HG03457 (cell line): ENCODE measurements around the gene BMS1.
"Not testable (repeated sequence)": the region's sequence is repeated elsewhere in the genome, so short reads cannot be mapped to it uniquely, and the experiment has no call there.

Source experiments
- ATAC-seq: cut with Tn5 transposase; IDR thresholded peaks from one replicate; pipeline ENCODE4 v1.9.1; 2021; ENCODE audit warnings: moderate number of reproducible peaks; ENCODE audit not compliant: unreplicated experiment

The BMS1 gene

DNA sequence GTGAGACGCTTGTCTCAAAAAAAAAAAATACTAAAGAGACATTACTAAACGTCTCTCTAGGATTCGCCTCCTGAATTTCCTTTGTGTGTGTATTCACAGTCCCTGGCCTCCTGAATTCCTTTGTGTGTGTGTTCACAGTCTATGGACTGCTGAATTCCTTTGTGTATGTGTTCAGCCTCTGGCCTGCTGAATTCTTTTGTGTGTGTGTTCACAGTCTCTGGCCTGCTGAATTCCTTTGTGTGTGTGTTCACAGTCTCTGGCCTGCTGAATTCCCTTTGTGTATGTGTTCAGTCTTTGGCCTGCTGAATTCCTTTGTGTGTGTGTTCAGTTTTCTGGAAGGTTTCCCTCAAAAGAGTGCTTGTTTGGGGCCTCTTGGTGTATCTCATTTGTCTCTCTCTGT, 8.2 kb downstream of the BMS1 start:
- no peak for ATAC-seq

DNA sequence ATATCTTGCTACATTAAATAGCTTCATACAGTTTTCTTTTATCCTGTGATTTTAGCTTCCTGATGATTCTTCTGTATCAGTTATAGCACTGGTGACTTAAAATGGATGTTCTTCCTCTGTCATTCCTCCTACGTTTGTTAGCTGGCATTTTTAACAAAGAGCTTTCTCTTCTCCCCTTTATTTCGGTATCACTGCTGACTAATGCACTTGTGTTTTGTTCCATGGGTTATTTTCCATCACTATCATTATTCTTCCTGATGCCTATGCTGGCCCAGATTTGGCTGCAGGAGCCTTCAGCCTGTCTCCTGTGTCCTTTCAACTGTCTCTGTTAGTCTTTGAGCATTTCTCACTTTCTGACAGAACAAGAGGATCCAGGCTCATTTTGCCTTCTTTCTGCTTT, 13.1 kb downstream of the BMS1 start:
- ATAC-seq, result no peak

DNA sequence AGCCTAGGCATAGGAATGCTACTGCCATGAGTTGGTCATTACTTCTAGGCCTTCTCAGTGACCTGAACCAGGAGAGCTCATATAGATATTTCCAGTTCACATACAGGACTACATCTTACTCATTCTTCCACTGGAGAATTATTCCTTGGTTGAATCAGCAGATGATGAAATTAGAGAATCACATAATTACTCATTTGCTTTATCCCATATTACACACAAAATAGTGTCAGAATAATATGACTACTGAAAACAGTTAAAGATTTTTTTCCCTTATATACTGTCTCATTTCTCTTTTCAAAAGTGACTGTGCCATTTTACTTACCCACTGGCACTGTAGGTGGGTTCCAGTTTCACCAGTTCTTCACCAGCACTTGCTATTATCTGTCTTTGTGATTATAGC, 18.5 kb downstream of the BMS1 start:
- ATAC-seq, result no peak

DNA sequence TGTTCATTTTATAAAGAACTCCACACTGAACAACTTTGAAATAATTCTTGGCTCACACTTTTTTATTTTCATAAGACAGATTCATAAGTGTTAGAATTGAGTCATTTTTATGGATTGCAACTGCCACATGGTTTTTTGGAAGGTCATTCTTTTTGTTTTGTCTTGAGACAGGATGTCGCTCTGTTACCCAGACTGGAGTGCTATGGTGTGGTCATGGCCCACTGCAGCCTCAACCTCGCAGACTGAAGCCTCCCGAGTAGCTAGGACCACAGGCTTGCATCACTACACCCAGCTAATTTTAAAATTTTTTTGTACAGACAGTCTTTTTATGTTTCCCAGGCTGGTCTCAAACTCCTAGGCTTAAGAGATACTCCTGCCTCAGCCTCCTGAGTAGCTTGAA, 20.3 kb downstream of the BMS1 start:
- no peak for ATAC-seq

DNA sequence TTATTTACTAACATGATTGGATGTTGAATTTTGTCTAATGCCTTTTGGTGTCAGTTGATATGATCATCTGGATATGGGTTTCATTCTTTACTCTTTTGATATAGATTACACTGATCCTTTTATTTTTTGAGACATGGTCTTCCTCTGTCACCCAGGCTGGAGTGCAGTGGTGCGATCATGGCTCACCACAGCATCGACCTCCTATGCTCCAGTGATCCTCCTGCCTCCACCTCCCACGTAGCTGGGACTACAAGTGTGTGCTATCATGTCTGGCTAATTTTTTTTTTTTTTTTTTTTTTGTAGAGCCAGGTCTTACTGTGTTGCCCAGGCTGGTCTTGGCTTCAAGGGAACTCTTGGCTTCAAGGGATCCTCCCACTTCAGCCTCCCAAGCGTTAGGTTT, 27.1 kb downstream of the BMS1 start:
- ATAC-seq, result no peak

DNA sequence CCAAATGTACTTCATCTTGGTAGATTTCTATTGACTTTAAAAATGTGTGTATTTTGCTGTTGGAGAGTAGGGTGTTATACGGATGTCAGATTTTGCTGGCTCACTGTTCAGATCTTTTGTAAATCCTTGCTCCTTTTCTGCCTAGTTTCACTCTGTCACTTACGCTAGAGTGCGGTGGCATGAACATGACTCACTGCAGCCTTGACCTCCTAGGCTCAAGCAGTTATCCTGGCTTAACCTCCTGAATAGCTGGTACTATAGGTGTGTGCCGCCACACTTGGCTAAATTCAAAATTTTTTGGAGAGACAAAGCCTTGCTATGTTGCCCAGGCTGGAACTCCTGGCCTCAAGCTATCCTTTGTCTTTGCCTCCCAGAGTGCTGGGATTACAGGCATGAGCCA, 29.4 kb downstream of the BMS1 start:
- no peak for ATAC-seq

DNA sequence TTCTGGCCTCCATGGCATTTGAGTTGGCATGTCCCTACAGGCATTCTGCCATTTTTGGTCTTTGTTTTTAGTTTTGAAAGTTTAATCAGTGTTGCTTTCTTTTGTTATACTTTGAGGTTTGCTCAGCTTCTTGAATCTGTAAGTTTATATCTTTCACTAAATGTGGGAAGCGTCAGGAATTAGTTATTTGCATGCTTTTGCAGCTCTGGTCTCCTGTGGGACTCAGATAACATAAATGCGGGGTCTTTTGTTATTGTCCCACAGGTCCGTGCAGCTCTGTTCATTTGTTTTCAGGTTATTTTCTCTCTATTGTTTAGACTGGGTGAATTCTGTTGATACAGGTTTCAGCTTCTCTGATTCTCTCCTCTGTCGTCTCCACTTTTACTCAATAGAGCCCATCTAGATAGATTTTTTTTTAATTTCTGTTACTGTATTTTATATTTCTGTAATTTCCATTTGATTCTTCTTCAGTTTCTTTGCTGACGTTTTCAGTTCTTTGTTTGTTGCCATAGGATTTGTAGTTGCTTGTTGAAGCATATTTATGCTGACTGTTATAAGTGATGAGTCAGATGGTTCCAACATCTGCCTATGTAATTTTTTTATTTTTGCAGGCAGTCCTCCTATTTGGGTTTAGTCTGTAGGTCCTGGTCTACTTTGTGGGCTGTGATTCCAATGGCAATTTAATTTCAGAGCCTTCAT, 31.5 kb downstream of the BMS1 start:
- ATAC-seq, result not testable (repeated sequence)

DNA sequence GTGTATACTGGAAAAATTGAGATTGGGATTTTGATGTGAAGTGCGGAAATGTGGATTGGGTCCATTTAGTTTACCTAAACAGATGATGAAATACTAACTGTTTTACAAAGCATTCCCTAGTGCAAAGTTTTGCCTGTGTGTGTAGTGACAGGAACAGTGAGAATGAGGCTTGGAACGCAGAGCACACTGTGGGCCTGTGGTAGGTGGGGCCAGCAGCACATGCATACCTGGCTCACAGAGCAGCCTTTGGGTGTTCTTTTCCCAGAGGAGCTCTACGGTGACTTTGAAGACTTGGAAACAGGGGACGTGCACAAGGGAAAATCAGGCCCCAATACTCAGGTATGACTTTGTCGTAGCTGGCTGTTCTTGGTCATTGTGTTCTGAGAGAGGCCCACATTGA, 33.7 kb downstream of the BMS1 start:
- ATAC-seq, result not testable (repeated sequence)

DNA sequence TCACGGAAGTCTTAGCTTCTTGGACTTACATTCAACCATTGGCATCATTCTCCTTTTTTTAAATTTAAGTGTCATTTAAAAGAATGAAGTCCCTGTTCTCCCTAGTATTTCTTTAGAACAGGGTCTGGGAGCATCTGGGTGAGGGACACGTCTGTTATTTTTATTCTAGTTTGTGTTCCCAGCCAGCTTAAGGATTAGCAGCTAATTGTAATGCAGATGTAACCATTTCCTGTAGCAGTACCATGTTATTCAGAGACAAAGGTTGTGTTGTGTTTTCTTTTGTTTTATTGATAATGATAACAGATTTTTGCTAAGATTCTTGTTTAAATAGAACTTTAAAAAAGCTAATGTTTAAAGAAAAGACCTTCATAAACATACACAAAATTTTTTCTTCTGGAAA, 34.3 kb downstream of the BMS1 start:
- no peak for ATAC-seq

DNA sequence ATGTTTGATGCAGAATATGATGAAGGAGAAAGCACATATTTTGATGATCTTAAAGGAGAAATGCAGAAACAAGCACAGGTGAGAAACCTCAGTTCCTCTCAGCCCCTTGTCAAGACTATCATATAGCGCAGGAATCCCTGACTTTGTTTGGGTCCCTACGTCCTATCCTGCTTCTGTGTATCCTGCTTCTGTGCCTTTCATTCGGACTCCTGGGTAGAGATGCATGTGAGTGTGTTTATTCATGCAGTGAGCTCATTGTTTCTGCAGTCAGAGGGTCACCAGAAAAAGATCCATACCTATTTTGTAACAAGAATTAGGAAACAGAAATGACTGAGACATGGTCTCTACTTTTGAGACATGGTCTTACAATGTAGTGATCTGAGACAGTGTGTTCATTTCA, 34.8 kb downstream of the BMS1 start:
- ATAC-seq, result not testable (repeated sequence)

DNA sequence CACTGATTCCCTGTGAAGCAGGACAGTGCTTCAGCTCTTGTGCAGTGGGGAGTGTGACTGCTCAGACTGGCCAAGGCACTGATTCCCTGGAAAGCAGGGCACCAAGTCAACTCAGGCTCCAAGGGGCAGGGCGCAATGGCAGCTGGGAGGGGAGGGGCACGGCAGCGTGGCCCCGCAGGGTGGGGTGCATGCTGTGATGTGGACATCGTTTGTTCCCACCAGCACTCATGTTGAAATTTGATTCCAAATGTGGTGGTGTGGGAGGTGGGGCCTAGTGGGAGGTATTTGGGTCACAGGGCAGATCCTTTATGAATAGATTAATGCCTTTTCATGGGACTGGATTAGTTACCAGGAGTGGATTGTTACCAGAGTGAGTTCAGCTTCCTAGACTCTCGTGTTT, 44.2 kb downstream of the BMS1 start:
- ATAC-seq, result not testable (repeated sequence)

DNA sequence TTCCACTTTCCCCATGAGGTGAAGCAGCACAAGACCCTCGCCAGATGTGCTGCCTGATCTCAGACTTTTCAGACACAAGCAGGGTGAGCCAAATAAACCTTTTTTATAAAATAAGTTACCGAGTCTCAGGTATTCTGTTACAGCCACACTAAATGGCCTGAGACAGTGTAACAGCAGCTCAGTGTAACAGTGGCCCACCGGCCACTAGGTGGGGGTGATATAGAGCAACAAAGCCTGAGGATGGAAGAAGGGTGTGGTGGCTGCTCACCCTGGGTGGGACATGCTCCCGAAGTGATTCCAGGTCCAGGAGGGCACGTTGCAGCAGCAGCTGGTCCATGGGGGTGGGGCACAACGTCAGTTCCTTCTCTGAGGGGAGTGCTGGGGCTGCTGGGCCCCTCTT, 44.6 kb downstream of the BMS1 start:
- no peak for ATAC-seq

DNA sequence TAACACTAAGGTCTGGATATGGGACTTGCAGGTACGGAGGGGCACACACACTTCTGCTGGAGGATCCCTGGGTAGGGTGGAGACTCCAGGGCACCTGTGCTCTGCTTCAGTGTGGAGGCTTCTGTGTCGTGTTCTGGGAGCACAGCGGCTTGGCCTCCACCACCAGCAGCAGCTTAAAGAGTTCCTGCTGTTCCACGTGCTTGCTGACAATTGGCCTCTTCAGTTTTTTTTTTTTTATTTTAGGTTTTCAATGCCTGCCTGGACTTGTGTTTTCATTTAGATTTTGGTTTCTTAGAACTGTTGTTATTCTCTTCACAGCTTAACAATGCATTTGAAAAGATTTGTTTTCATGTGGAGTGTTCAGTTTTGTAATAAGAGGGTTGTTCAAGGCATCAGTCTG, 45.8 kb downstream of the BMS1 start:
- ATAC-seq, result not testable (repeated sequence)

DNA sequence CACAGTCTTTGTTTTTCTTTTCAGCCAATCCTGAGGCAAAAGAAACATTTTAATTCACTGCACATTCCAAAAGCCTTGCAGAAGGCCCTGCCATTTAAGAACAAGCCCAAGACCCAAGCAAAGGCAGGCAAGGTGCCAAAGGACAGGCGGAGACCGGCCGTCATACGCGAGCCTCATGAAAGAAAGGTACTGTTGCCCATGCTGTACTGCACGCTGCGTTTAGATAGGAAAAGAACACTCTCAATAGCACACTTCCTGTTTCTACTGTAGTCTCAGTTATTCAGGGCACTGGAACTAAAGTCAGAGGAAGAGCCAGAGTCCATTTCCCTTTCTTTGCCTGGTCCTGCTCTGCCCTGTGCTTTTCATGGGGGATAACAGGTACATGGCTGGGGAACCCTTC, 47.6 kb downstream of the BMS1 start:
- ATAC-seq, result no peak

DNA sequence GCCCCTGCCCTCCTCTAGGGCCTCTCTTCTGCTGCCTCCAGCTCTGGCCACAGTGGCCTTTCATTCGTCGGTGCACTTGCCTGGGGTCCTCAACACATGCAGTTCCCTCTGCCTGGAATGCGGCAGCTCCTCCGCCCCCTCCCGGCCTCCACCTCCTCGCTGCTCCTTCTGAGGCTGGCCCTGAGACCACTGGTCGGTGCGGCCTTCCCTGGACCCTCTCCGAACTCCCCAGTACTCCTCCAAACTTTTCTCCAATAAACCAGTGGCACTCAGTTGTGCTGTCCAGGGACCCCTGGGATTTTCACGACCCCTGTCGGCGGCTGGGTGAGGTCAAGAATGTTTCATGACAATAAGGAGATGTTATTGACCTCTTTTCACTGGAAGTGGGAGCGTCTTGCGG, 53.5 kb downstream of the BMS1 start:
- ATAC-seq, result no peak

DNA sequence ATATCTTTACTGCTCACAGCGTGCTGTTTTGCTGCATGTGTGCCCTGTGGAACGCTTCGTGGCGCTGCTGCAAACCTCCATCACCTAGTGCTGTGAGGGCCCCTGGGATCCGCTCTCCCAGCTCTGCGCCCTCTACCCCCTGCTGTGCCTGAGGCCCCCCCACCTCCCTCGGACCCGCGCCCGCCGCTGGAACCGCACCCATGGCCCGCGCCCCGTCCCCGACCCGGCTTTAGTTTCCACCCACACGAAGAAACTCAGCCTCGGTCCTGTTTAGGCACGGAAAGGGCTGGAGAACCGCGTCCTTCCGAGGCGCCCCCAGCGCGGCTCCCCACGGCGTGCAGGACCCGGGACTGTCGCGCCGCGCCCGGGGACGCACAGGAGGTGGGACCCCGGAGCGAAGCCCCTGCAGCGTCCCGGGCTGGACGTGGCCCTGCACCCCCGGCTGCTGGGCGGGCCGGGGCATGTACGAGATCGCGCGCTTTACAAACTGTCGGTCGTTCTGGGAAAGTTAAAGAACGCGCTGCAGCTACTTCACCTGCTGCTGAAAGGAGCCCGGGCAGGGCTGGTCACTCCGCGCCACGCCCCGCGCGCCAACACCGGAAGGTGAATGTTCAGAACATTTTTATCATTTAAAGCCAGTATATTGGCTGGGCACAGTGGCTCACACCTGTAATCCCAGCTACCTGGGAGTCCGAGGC, 54.3 kb downstream of the BMS1 start:
- ATAC-seq, result no peak

DNA sequence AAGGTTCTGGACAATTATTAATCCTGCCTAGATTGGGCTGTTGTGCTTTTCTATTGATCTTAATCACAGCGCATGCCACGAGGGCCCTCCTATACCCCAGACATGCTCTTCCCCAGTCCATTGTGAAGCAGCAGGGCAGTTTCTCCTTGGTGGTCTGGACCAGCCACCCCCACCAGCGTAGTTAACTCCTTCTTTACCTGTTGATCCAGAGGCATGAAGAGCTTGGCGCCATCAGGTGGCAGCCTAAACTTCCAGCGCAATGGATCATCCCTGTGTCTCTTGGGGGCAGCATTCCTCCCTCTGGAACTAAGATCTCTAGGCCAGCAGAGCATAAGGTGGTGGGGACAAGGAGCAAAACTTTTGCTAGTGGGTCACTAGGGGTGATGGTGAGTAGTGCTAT, 62.2 kb downstream of the BMS1 start:
- not testable (repeated sequence) for ATAC-seq

DNA sequence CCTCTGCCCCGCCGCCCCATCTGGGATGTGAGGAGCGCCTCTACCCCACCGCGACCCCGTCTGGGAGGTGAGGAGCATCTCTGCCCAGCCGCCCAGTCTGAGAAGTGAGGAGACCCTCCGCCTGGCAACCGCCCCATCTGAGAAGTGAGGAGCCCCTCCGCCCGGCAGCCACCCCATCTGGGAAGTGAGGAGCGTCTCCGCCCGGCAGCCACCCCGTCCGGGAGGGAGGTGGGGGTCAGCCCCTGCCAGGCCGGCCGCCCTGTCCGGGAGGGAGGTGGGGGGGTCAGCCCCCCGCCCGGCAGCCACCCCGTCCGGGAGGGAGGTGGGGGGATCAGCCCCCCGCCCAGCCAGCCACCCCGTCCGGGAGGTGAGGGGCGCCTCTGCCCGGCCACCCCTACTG, 64.7 kb downstream of the BMS1 start:
- not testable (repeated sequence) for ATAC-seq

DNA sequence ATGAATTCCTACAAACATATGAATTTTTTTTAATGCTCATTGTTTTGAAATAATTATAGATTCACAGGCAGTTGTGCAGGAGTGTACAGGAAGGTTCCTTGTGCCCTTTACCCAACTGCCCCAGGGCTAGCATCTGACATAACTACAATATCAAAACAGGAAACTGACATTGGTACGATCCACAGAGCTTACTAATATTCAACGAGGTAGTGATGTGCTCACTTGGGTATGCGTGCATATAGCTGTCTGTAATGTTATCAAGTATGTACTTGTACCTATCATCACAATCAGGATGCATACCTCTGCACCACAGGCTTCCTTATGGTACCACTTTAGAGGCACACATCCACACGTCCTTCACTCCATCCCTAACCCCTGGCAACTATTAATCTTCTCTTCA, 68.3 kb downstream of the BMS1 start:
- no peak for ATAC-seq

DNA sequence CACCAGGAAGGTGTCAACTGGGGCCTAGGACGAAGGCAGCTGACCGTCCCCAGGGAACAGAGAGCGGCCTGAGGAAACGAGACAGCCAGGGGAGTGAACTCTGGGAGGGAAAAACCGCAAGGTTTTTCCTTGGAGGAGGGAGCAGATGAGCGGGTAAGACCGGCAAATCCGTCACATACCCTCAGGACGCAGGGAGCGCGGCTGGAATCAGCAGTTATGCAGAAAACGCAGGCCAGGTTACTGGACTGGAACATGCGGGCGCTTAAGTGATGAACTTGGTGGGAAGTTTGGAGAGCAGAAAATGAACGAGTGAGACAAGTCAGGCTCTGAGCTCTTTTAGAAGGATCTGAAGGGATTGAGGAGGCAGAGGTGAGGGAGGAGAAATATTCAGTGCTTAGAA, 76.7 kb downstream of the BMS1 start:
- no peak for ATAC-seq

DNA sequence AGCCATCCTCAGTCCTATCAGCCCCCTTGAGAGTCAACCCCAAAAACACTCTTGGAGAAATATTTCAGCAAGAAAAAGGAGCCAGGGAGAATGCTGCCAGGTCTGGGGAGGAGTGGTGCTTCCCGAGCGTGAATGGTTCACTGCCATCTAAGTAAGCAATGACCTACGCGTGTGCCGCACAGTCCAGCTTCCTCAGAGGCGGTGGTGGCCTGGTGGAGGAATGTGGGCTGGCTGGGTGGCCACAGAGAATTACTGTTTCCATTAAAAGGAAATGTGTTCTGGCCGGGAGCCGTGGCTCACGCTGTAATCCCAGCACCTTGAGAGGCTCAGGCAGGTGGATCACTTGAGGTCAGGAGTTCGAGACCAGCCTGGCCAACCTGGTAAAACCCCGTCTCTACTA, 77.4 kb downstream of the BMS1 start:
- ATAC-seq, result not testable (repeated sequence)

DNA sequence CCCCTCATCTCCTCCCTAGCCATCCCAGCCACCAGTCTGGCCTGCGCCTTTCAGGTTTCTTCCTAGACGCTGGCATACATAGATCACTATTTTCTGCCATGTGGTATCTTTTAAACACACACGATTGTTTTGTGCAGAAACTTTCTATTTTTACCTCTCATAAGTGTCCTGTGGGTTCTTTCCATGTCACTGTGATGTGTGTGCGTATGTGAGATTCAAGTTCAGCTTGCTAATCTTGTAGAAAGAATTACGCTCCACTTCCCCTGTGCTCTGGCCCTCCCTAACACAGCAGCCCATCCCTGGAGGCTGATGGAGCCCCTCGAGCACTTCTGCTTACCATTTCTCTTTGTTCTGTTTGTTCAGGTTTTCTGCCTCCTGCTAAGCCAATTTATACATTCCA, 80.2 kb downstream of the BMS1 start:
- not testable (repeated sequence) for ATAC-seq

DNA sequence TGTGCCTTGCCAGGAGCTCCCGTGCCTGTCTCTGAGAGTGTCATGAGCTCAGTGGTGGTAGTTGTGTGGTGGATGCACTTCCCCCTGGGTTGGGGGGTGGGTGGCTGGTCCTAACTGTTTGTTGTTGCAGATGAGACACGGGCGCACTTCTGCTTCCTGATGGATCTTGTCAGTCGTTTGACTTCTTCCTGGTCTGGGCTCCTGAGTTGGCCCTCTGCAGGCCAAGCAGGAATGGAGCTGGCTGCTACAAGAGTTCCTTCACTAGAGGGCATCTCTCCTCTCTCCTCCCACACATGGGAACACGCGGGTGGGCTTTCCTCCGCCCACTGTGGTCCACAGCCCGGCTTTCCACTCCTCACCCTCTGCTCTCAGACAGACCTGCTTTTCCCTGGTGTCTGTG, 82.0 kb downstream of the BMS1 start:
- no peak for ATAC-seq
